ENCODE data around the gene CASR.
"Not testable (repeated sequence)": the region's sequence is repeated elsewhere in the genome, so short reads cannot be mapped to it uniquely, and the experiment has no call there.

DNA sequence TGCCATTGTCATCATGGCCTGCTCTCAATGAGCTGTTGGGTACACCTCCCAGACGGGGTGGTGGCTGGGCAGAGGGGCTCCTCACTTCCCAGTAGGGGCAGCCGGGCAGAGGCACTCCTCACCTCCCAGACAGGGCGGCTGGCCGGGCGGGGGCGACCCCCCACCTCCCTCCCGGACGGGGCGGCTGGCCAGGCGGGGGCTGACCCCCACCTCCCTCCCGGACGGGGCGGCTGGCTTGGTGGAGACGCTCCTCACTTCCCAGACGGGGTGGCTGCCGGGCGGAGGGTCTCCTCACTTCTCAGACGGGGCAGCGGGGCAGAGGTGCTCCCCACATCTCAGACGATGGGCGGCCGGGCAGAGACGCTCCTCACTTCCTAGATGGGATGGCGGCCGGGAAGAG, 18.0 kb downstream of the CASR start:
- not testable (repeated sequence) for TF ChIP-seq GABPA (IDR thresholded peaks at IDR 0.05; ENCODE audit: low read depth); POLR2AphosphoS5 (IDR thresholded peaks at IDR 0.05; ENCODE audit: low read depth, low read length)
- TF ChIP-seq, protein P1, sequence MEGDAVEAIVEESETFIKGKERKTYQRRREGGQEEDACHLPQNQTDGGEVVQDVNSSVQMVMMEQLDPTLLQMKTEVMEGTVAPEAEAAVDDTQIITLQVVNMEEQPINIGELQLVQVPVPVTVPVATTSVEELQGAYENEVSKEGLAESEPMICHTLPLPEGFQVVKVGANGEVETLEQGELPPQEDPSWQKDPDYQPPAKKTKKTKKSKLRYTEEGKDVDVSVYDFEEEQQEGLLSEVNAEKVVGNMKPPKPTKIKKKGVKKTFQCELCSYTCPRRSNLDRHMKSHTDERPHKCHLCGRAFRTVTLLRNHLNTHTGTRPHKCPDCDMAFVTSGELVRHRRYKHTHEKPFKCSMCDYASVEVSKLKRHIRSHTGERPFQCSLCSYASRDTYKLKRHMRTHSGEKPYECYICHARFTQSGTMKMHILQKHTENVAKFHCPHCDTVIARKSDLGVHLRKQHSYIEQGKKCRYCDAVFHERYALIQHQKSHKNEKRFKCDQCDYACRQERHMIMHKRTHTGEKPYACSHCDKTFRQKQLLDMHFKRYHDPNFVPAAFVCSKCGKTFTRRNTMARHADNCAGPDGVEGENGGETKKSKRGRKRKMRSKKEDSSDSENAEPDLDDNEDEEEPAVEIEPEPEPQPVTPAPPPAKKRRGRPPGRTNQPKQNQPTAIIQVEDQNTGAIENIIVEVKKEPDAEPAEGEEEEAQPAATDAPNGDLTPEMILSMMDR (IDR thresholded peaks at IDR 0.05): not testable (repeated sequence)
- TF ChIP-seq, protein P2, sequence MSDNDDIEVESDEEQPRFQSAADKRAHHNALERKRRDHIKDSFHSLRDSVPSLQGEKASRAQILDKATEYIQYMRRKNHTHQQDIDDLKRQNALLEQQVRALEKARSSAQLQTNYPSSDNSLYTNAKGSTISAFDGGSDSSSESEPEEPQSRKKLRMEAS (IDR thresholded peaks at IDR 0.05; ENCODE audit: low read depth): not testable (repeated sequence)
